ENCODE measurements around the gene RNASE9.
"Not testable (repeated sequence)": the region's sequence is repeated elsewhere in the genome, so short reads cannot be mapped to it uniquely, and the experiment has no call there.

RNASE9 gene

DNA sequence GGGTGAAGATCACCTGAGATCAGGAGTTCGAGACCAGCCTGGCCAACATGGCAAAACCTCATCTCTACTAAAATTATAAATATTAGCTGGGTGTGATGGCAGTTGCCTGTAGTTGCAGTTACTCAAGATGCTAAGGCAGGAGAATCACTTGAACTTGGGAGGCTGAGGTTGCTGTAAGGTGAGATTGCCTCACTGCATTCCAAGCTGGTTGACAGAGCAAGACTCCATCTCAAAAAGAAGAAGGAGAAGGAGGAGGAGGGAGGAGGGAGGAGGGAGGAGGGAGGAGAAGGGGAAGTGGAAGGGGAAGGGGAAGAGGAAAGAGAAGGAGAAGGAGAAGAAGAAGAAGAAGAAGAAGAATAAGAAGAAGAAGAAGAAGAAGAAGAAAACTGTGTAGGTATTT, 38.5 kb downstream of the RNASE9 start:
- no peak for DNase-seq

DNA sequence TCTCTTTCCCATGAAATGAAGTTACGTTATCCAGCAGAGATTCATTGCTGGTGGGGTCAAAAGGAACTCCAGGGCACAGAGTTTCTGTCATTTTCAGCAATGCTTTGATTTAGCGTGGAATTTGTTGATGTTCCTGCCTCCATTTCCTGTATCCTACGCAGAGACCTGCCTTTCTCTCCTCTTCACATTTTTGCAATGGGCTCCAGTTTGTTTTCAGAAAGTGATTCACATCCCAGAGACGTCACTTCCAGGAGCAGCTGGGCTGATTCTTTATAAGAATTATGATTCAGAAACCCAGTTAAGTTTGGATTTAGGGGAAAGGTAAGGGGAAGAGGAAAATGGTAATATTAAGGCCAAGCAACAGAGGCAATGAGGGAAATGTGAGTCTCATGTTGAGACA, 43.9 kb downstream of the RNASE9 start:
- no peak for DNase-seq

DNA sequence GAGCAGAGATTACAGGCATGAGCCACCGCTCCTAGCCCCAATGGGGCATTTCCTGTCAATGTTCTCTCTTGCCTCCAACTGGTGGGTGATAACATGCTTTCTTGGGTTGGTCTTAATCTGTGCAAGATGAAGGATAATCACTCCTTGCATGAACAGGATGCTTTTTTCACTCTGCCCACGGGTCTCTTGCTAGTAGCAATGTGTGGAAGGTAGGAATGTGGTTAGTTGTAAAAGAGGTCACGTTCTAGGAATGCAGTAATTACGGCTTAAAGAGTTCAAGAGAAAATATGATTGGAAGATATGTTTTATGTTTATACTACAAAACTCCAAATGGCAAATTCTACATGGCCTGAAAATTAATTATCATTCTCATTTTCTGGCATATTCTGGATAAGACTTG, 45.0 kb downstream of the RNASE9 start:
- no peak for DNase-seq

DNA sequence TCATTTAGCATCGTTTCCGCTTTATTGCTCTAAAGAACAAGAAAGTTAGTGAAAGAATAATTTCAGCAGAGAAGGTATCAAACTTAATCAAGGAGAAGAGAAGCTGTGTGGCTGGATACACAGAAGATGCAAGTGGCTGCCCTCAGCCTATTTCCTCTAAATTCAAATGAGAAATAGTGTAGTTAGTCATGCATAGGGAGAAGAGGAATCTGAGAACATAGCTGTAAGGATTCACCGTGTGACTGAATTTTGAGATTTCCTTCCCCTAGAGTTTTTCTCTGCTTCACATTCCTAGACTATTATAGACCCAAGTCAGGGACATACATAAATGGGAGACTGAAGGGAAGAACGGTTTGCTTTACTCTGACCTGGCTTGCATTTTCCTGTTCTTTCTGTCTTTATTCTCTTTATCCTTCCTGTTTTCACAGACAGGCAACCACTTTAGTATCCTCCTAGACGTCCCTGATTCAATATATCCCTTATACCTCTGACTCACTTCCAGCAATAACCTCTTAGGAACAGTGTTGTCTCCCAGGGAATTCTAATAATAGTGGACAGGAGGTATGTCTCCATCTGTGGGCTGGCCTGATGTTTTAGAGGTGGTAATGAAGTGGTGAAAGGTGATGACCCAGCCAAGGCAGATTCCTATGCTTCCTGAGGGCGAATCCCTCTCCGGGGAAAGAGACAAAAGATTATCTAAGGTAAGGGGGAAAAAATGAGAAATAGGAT, 48.5 kb downstream of the RNASE9 start:
- no peak for DNase-seq

DNA sequence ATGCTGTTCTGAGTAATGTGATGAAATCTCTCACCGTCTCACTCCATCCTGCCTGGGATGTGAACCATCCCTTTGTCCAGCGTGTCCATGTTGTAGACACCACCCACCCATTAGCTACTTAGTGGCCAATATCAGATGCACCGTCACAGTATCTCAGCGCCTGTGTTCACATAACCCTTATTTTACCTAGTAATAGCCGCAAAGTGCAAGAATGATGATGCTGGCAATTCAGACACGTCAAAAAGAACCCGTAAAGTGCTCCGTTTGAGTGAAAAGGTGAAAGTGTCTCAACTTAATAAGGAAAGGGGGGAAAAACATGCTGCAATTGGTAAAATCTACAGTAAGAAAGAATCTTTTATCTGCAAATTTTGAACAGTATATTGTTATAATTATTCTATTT, 52.5 kb downstream of the RNASE9 start:
- DNase-seq: no peak

DNA sequence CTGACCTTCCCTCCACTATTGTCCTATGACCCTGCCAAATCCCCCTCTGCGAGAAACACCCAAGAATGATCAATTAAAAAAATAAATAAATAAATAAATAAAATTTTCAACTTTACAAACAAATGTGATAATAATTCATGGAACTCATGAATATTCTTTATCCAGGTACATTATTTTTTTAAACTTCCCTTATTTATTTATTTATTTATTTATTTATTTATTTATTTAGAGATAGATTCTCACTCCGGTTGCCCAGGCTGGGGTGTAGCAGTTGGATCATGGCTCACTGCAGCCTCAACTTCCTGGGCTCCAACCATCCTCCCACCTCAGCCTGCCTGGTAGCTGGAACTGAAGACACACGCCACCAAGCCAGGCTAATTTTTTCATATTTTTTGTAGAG, 53.3 kb downstream of the RNASE9 start:
- DNase-seq: not testable (repeated sequence)

DNA sequence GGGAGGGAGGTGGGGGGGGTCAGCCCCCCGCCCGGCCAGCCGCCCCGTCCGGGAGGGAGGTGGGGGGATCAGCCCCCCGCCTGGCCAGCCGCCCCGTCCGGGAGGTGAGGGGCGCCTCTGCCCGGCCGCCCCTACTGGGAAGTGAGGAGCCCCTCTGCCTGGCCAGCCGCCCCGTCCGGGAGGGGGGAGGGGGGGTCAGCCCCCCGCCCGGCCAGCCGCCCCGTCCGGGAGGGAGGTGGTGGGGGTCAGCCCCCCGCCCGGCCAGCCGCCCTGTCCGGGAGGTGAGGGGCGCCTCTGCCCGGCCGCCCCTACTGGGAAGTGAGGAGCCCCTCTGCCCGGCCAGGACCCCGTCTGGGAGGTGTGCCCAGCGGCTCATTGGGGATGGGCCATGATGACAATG, 54.1 kb downstream of the RNASE9 start:
- not testable (repeated sequence) for DNase-seq

DNA sequence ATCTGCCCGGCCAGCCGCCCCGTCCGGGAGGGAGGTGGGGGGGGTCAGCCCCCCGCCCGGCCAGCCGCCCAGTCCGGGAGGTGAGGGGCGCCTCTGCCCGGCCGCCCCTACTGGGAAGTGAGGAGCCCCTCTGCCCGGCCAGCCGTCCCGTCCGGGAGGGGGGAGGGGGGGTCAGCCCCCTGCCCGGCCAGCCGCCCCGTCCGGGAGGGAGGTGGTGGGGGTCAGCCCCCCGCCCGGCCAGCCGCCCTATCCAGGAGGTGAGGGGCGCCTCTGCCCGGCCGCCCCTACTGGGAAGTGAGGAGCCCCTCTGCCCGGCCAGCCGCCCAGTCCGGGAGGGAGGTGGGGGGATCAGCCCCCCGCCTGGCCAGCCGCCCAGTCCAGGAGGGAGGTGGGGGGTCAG, 54.6 kb downstream of the RNASE9 start:
- not testable (repeated sequence) for DNase-seq
